Measurements from ENCODE around the gene CMTM5.

- TF ChIP-seq EZH2phosphoT487 (IDR thresholded peaks at IDR 0.05; ENCODE audit: borderline replicate concordance, low read length) = no peak
- TF ChIP-seq CTCF (IDR thresholded peaks at IDR 0.05; ENCODE audit: low read depth, low read length, poor library complexity, severe bottlenecking) = no peak
Measured at GRCh38 chr14:23361763-23362162, 15.1 kb upstream of the CMTM5 start.

All from DOHH2 (cell line).